Transverse colon (tissue), 3 donors: ENCODE data around the gene ZNF641.

Experiments
- EP300 ChIP-seq: sonication (generic); formaldehyde crosslinking; IDR thresholded peaks from one replicate; pipeline ENCODE4 v1.6.1; 2017; ENCODE audit warnings: antibody characterized with exemption, low read depth
- TF ChIP-seq, protein P1 (sequence below), 5 experiments: fragments of 200-600 bp in 3 of 5; fragments of 450-650 bp in 2 of 5; sonication (generic) in 3 of 5; IDR thresholded peaks; 1 replicate in 2 of 5; 2 replicates in 3 of 5; pipeline ENCODE4 v1.5.1; 2016 to 2017; ENCODE audit warnings: antibody characterized with exemption in 5 of 5, inconsistent platforms in 3 of 5, mild to moderate bottlenecking in 2 of 5, moderate library complexity in 1 of 5

DNA sequence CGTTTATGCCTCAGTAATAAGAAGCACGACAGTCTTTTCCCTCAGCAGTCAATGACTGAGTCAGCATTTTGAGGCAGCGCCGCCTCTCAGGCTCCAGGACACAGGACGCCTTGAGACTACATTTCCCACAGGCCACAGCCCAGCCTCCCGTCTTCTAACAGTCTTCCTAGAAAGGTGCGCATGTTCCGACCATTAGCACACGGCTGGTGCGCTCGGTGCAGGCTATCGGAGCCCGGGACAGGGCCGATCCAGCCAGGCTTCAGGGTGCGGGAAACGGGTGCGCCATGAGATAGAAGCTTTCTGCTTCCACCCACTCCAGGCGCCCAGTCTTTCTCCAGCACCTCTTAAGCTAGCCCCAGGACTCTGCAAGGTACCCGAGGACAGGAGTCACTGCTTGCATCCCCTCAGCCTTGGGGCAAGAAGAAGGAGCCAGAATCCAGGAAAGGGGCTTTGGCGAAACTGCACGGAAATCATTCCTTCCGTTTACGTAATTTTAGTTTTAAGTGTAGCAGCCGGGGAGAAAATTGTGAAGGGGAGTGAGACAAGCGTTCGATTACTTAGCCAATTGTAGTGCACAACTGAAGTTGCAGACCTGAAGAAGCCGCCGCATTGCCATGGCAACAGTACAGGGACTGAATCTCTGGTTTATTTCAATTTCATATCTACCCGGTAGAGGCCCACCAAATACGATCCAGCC, 54.0 kb downstream of the ZNF641 start:
- TF ChIP-seq, protein P1, sequence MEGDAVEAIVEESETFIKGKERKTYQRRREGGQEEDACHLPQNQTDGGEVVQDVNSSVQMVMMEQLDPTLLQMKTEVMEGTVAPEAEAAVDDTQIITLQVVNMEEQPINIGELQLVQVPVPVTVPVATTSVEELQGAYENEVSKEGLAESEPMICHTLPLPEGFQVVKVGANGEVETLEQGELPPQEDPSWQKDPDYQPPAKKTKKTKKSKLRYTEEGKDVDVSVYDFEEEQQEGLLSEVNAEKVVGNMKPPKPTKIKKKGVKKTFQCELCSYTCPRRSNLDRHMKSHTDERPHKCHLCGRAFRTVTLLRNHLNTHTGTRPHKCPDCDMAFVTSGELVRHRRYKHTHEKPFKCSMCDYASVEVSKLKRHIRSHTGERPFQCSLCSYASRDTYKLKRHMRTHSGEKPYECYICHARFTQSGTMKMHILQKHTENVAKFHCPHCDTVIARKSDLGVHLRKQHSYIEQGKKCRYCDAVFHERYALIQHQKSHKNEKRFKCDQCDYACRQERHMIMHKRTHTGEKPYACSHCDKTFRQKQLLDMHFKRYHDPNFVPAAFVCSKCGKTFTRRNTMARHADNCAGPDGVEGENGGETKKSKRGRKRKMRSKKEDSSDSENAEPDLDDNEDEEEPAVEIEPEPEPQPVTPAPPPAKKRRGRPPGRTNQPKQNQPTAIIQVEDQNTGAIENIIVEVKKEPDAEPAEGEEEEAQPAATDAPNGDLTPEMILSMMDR (IDR thresholded peaks at IDR 0.05) = no peak
- TF ChIP-seq EP300 = no peak
